ENCODE data around the gene VASN.

- no peak for TF ChIP-seq CTCF (IDR thresholded peaks at IDR 0.05)
- no peak for TF ChIP-seq POLR2A (IDR thresholded peaks at IDR 0.05)
Measured at GRCh38 chr16:4367393-4367856, 4.2 kb upstream of the VASN start.

All from body of pancreas (tissue), 4 donors.